Measurements from ENCODE around the gene IGHMBP2. TPM values are rescaled to one million over a fixed set of nuclear protein-coding genes. Genes with fewer than 3 reads are reported as not detected.
A peak's percentile ranks its signal among the peaks of the same experiment; 100 is the strongest.
"Not testable (repeated sequence)": the region's sequence is repeated elsewhere in the genome, so short reads cannot be mapped to it uniquely, and the experiment has no call there.

Gene IGHMBP2
- 13.2 TPM for total RNA-seq
- long read RNA-seq, transcript IGHMBP2-201 (15 exons, 3,961 nt) = major isoform, 16 of 27 reads
- long read RNA-seq, partial matches to known transcripts = 6 of 27 reads
- long read RNA-seq, other reads (novel, unspliced or antisense) = 4 of 27 reads

DNA sequence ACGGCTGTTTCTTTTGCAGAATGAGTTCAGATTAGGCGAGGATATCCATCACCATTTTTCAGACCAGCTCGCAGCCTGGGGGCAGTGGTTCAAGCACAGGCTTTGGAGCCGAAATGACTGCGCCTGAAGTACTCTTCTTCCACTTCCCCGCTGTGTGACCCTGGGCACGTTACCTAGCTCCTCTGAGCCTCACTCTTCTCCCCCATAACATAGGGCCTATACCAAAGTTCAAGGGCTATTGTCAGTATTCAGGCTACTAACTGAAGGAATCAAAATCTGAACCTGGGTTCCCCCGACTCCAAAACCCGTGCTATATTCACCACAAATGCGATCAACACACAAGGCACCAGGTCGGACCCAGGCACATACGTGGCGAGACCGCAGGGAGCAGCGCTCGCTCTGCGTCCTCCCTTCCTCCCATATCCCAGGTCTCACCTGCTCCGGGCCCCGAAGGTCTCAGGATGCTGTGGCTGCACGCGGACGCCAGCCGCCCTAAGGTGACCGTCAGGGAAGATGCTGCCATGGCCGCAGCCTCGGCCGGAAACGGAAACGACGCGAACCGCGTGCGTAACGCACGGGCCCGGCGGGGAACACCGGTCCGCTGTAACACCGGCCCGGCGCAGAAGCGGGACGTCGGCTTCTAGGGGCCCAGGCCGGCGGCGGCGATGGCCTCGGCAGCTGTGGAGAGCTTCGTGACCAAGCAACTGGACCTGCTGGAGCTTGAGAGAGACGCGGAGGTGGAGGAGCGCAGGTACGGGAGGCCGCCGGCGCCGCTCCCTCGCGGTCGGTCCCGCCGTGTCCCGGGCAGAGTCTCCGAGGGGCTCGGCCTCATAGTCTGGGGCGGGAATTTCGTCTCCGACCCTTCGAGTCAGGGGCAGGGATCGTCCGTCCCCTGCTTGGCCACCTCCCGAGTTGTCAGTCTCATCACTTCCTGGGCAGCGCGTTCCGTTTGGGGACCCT, at the start of gene IGHMBP2, which contains the start of gene MRPL21:
Gene IGHMBP2 (plus strand): TSS at position 604 of the 960 bp plus-strand sequence. CDS start 62 bp downstream, at position 666.
Gene MRPL21 (minus strand): TSS at position 545 of the 960 bp plus-strand sequence. CDS start 22 bp downstream, at position 523.
- H3K4me3 ChIP-seq = peak within 1 kb of the TSS; percentile 86
- no peaks in the 10 kb centered on the region for H3K9me3 ChIP-seq (replicated peaks)
- peaks cover 43% of the 10 kb centered on the region for H3K36me3 ChIP-seq
- H3K27me3 ChIP-seq (ENCODE audit: low read depth) = no peaks in the 10 kb centered on the region
- intact Hi-C loops (cut with micrococcal nuclease) = no loop called here
- peaks cover 63% of the 10 kb centered on the region for H3K4me1 ChIP-seq
- TF ChIP-seq, protein P1, sequence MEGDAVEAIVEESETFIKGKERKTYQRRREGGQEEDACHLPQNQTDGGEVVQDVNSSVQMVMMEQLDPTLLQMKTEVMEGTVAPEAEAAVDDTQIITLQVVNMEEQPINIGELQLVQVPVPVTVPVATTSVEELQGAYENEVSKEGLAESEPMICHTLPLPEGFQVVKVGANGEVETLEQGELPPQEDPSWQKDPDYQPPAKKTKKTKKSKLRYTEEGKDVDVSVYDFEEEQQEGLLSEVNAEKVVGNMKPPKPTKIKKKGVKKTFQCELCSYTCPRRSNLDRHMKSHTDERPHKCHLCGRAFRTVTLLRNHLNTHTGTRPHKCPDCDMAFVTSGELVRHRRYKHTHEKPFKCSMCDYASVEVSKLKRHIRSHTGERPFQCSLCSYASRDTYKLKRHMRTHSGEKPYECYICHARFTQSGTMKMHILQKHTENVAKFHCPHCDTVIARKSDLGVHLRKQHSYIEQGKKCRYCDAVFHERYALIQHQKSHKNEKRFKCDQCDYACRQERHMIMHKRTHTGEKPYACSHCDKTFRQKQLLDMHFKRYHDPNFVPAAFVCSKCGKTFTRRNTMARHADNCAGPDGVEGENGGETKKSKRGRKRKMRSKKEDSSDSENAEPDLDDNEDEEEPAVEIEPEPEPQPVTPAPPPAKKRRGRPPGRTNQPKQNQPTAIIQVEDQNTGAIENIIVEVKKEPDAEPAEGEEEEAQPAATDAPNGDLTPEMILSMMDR (IDR thresholded peaks at IDR 0.05; ENCODE audit: borderline replicate concordance) = no peak
- DNase-seq = peak; percentile 88
- H3K27ac ChIP-seq (replicated peaks) = peak within 1 kb of the TSS; percentile 92

DNA sequence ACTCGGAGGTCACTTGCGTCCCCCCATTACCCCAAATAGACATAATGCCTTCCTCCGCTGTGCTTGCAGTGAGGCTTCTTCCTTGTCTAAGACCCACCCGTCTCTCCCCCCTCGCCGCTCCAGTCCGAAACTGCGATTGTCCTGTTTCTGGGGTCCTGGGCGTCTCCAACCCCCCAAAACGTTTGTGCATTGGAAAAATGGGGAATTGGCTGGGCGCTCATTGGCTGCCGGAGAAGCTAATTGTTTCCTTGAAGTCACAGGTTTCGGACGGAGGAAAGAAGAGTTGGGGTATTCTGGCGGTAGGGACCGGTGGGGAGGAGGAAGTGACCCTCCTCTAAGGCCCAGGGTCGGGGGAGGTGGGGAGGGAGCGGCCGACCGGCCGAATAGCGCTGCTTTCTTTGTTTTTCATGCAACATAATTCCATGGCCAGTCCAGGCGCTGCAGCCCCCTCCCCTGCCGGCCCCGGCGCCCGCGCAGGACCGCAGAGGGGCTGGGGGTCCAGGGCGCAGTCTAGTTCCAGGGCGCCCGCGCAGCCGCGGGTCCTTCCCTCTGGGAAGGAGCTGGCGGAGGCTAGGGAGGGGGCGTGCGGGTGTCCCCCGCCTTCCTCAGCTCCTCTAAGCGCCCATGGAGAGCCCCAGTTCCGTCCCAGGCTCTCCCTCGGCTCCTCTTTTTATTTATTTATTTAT, 49.3 kb upstream of the IGHMBP2 start:
- intact Hi-C loops (cut with micrococcal nuclease) = no loop called here
- Histone ChIP-seq H3K4me1 (peaks cover 19% of the 10 kb centered on the region), H3K36me3 (no peaks in the 10 kb centered on the region), H3K27ac (replicated peaks) (no peak overlapping the region), H3K27me3 (ENCODE audit: low read depth) (peaks cover 7% of the 10 kb centered on the region), H3K4me3 (peak overlapping the region; percentile 73), H3K9me3 (replicated peaks) (no peaks in the 10 kb centered on the region)
- DNase-seq = no peak
- TF ChIP-seq, protein P1 (IDR thresholded peaks at IDR 0.05; ENCODE audit: borderline replicate concordance) = no peak

DNA sequence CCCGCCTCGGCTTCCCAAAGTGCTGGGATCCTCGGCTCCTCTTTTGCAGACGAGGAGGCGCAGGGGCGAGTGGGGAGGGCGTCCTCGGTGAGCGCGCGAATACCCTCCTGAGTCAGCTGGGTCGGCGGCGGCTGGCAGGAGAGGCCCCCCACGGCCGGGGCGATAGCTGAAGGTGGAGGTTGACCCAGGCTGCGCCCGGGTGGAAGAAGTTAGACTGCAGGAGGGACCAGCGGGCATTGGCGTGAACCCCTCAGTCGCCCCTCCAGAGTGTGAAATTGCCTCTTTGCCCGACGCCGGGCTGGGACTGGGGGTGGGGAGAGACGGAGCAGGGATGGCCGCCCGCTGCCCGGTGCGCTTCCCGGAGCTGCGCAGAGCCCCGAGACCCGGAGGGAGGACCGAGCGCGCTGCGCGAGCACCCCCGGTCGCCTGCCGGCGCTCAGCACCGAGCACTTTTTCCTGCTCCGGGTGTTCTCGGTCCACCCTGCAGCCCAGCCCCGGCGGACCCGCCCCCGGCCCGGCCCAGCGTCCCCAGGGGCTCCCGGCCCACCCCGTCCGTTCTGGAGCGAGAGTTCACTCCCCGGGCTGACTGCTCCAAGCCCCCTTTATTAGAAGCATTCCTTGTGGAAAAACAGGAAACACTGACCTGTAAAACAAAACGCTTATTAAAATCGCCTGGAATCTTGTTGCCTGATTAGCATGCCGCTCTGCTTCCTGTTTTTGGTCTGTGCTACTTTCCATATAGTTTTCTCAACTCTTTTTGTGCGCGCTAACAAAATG, 48.3 kb upstream of the IGHMBP2 start:
- TF ChIP-seq, protein P1 (IDR thresholded peaks at IDR 0.05; ENCODE audit: borderline replicate concordance) = no peak
- H3K27me3 ChIP-seq (ENCODE audit: low read depth) = peaks cover 7% of the 10 kb centered on the region
- H3K27ac ChIP-seq (replicated peaks) = peak overlapping the region; percentile 84
- no peaks in the 10 kb centered on the region for H3K36me3 ChIP-seq
- H3K4me1 ChIP-seq = peaks cover 19% of the 10 kb centered on the region
- DNase-seq = peak; percentile 63
- peak overlapping the region; percentile 73 for H3K4me3 ChIP-seq
- no peaks in the 10 kb centered on the region for H3K9me3 ChIP-seq (replicated peaks)
- intact Hi-C loops (cut with micrococcal nuclease) = no loop called here

DNA sequence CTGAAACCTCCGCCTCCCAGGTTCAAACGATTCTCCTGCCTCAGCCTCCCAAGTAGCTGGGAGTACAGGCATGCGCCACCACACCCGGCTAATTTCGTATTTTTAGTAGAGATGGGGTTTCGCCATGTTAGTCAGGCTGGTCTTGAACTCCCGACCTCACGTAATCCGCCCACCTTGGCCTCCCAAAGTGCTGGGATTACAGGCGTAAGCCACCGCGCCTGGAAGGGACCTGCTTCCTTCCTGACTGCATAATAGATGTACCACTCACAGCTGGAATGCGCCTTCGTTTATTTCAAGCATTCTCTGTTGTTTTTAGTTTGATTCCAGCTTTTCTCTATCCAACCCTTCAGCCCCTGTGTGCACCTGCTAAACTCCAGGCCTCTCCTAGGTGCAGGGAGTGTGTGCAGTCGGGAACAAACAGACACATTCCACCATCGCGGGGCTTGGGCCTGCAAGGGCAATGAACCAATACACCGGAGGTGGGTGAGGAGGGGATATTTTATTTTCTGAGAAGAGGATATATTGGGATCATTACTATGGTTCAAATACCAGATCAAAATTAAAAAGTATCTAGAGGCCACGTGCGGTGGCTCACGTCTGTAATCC, 47.2 kb upstream of the IGHMBP2 start:
- Histone ChIP-seq H3K4me1 (peaks cover 19% of the 10 kb centered on the region), H3K27ac (replicated peaks) (peak overlapping the region; percentile 84)
- H3K27me3 ChIP-seq (ENCODE audit: low read depth); H3K4me3 ChIP-seq; DNase-seq; H3K36me3 ChIP-seq; intact Hi-C loops (cut with micrococcal nuclease); H3K9me3 ChIP-seq (replicated peaks): not testable (repeated sequence)

DNA sequence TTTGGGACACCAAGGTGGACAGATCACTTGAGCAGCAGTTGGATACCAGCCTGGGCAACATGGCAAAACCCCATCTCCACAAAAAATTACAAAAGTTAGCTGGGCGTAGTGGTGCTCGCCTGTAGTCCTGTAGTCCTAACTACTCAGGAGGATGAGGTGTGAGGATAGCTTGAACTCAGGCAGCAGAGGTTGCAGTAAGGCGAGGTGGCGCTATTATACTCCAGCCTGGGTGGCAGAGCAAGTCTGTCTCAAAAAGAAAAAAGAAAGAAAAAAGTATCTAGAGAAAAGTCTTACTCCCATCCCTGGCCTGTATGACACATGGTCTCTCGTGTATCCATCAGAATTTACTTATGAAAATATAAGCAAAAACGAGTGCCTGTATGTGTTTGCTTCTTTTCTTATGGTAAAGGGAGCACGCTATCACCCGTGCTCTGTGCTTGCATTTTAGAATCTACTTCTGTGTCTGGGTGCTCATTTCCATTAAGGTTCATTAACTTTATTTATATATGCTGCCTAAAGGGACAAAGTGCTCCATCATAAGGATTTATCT, 46.6 kb upstream of the IGHMBP2 start:
- Histone ChIP-seq H3K4me3 (no peak overlapping the region), H3K27ac (replicated peaks) (no peak overlapping the region)

More for the DNA sequence above, 46.6 kb upstream of the IGHMBP2 start:
- DNase-seq = no peak
- Histone ChIP-seq H3K4me1 (peaks cover 19% of the 10 kb centered on the region), H3K36me3 (no peaks in the 10 kb centered on the region), H3K9me3 (replicated peaks) (no peaks in the 10 kb centered on the region), H3K27me3 (ENCODE audit: low read depth) (peaks cover 7% of the 10 kb centered on the region)
- TF ChIP-seq, protein P1 (IDR thresholded peaks at IDR 0.05; ENCODE audit: borderline replicate concordance) = no peak
- intact Hi-C loops (cut with micrococcal nuclease) = no loop called here

All from left ventricle myocardium inferior (tissue), 1 donor.